B cell (primary cell): ENCODE data around the gene PNPLA4. TPM values are rescaled to one million over a fixed set of nuclear protein-coding genes. Genes with fewer than 3 reads are reported as not detected.

ENCODE experiments used
- ATAC-seq: fragments of 200-7000 bp; cut with Tn5 transposase; one replicate; pipeline ENCODE4 v1.10.0; 2021; ENCODE audit warnings: low read depth, mild to moderate bottlenecking, moderate number of reproducible peaks, moderate library complexity
- CTCF ChIA-PET: fragments of 350-600 bp; sonication (Branson Sonifier 250); formaldehyde crosslinking; loops from one replicate; lab custom pipeline; 2021; ENCODE audit warnings: antibody characterized with exemption, inconsistent platforms; lab: Charles Lee
- POLR2A ChIA-PET: fragments of 350-600 bp; sonication (Branson Sonifier 250); formaldehyde crosslinking; loops from one replicate; lab custom pipeline; 2021; ENCODE audit warnings: antibody characterized with exemption; lab: Charles Lee
- DNase-seq: peaks from one replicate; pipeline ENCODE4 v3.0.0; 2013
- H2AFZ ChIP-seq: 2 replicates; pipeline ENCODE4 v1.6.1; 2012; ENCODE audit warnings: mild to moderate bottlenecking, low read depth, low read length; ENCODE audit not compliant: insufficient read depth, poor library complexity, severe bottlenecking
- H3K27ac ChIP-seq, 2 donors: 1 replicate in 1 of 2; 2 replicates in 1 of 2; pipeline ENCODE4 v1.5.1; 2012 to 2013; ENCODE audit warnings: low read length in 2 of 2, mild to moderate bottlenecking in 2 of 2, moderate library complexity in 1 of 2
- H3K27me3 ChIP-seq, 4 experiments: fragments of 200-600 bp in 1 of 4; sonication (generic) in 1 of 4; replicated peaks in 1 of 4; 1 replicate in 2 of 4; 2 replicates in 2 of 4; pipeline versions ENCODE4 v1.6.1 to v1.7.0; 2013 to 2016; ENCODE audit warnings: low read length in 3 of 4, mild to moderate bottlenecking in 2 of 4, mixed read lengths in 1 of 4, moderate library complexity in 1 of 4; ENCODE audit not compliant: insufficient read depth in 4 of 4, control insufficient read depth in 3 of 4; ENCODE audit errors: control extremely low read depth in 1 of 4
- H3K36me3 ChIP-seq, 2 experiments: replicated peaks in 1 of 2; 1 replicate in 1 of 2; 2 replicates in 1 of 2; pipeline versions ENCODE4 v1.6.1 to v1.7.1; 2013; ENCODE audit warnings: low read length in 1 of 2; ENCODE audit not compliant: insufficient read depth in 2 of 2, control insufficient read depth in 1 of 2; ENCODE audit errors: control extremely low read depth in 1 of 2, extremely low read depth in 1 of 2
- H3K4me1 ChIP-seq, 2 donors: fragments of 200-600 bp in 1 of 2; sonication (generic) in 1 of 2; 1 replicate in 1 of 2; 2 replicates in 1 of 2; pipeline versions ENCODE4 v1.5.1 to v1.6.1; 2013 to 2017; ENCODE audit warnings: low read length in 2 of 2; ENCODE audit not compliant: control insufficient read depth in 2 of 2, insufficient read depth in 2 of 2
- H3K4me2 ChIP-seq: replicated peaks from 2 replicates; pipeline ENCODE3; 2012; ENCODE audit warnings: mild to moderate bottlenecking, low read depth, low read length; ENCODE audit not compliant: poor library complexity, severe bottlenecking
- H3K4me3 ChIP-seq, 5 experiments: fragments of 200-600 bp in 1 of 5; sonication (generic) in 1 of 5; 1 replicate in 3 of 5; 2 replicates in 2 of 5; pipeline versions ENCODE4 v1.5.1 to v1.7.0; 2011 to 2016; ENCODE audit warnings: low read length in 4 of 5, mild to moderate bottlenecking in 4 of 5, low read depth in 2 of 5, control low read depth in 1 of 5, moderate library complexity in 1 of 5; ENCODE audit not compliant: insufficient read depth in 1 of 5; ENCODE audit errors: control extremely low read depth in 1 of 5, extremely low read depth in 1 of 5
- H3K79me2 ChIP-seq: fragments of 200-600 bp; sonication (generic); one replicate; pipeline ENCODE4 v1.6.0; 2016; ENCODE audit warnings: low read length; ENCODE audit not compliant: control insufficient read depth, insufficient read depth
- H3K9ac ChIP-seq: fragments of 200-600 bp; sonication (generic); 2 replicates; pipeline ENCODE4 v1.6.1; 2017; ENCODE audit warnings: mild to moderate bottlenecking, low read length, moderate library complexity
- H3K9me3 ChIP-seq, 3 donors: one replicate each; pipeline versions ENCODE4 v1.6.1 to v1.7.1; 2013; ENCODE audit warnings: low read length in 2 of 3; ENCODE audit not compliant: control insufficient read depth in 2 of 3, insufficient read depth in 1 of 3; ENCODE audit errors: control extremely low read depth in 1 of 3
- H4K20me1 ChIP-seq: 2 replicates; pipeline ENCODE4 v1.6.0; 2012; ENCODE audit warnings: mild to moderate bottlenecking, low read length; ENCODE audit not compliant: insufficient read depth, control insufficient read depth, poor library complexity, severe bottlenecking
- H3K27ac Mint-ChIP-seq: one replicate; pipeline ENCODE4 v1.8.0; 2021; ENCODE audit warnings: mixed read lengths
- H3K27me3 Mint-ChIP-seq: one replicate; pipeline ENCODE4 v1.8.0; 2021; ENCODE audit warnings: mixed read lengths
- H3K4me1 Mint-ChIP-seq: one replicate; pipeline ENCODE4 v1.8.0; 2021; ENCODE audit warnings: mixed read lengths
- H3K4me3 Mint-ChIP-seq: one replicate; pipeline ENCODE4 v1.8.0; 2021; ENCODE audit warnings: mixed read lengths
- H3K9me3 Mint-ChIP-seq: one replicate; pipeline ENCODE4 v1.8.0; 2022; ENCODE audit warnings: mixed read lengths; ENCODE audit not compliant: insufficient read depth
- EZH2 ChIP-seq: IDR thresholded peaks from 2 replicates; pipeline ENCODE4 v1.6.1; 2012; ENCODE audit warnings: borderline replicate concordance, low read depth, mild to moderate bottlenecking, moderate library complexity, low read length; ENCODE audit not compliant: insufficient read depth, poor library complexity, severe bottlenecking
- WGBS: methylation state at CpG from one replicate; pipeline ENCODE4 v1.1.5; 2013; ENCODE audit warnings: missing lambda C conversion rate; ENCODE audit not compliant: insufficient coverage; 5-methylcytosine and 5-hydroxymethylcytosine counted together
- intact Hi-C: fragments of 100-400 bp; cut with micrococcal nuclease; formaldehyde crosslinking; loops from one replicate; pipeline ENCODE4 v1.10.0; 2022
- polyA plus RNA-seq: library from polyadenylated mRNA; depleted of rRNA; stranded (reverse); fragments of >200 nt; gene quantifications from 2 replicates; pipeline ENCODE4 v1.2.3, GENCODE V29; 2012
- total RNA-seq, 2 donors: library from RNA; stranded (reverse); fragments of 120-200 nt in 1 of 2; gene quantifications; 1 replicate in 1 of 2; 2 replicates in 1 of 2; pipeline versions ENCODE4 v1.2.3 to v1.2.4, GENCODE V29; 2013 to 2022
- TF ChIP-seq, protein P1 (sequence below): fragments of 200-600 bp; IDR thresholded peaks from one replicate; pipeline ENCODE4 v1.8.0; 2022; ENCODE audit warnings: antibody characterized with exemption, mild to moderate bottlenecking

Gene PNPLA4
- total and polyA plus RNA-seq, 2 donors (not counting 1 experiment from before 2014, with no cell fraction given): 4.4 to 8.6 TPM

DNA sequence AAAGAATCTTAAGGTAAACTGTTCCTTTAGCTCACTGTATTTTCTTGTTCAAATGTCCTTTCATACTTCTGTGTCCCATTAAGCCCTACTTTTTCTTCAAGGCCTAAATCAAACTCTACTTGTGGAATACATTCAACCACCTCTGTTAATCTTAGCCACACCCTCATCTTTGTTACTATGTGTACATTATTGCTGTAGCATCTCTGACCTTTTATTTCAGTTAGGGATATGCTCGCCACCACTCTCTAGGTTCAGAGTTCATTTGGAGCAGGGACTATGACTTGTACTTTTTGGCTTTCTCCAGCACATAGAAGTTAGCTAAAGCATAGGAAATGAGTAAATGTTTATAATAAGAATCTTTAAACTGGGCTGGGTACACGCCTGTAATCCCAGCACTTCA is 6.8 kb upstream of the PNPLA4 start:
- Mint-ChIP-seq H3K4me1 (no peaks in the 10 kb centered on the region), H3K27ac (no peak overlapping the region), H3K4me3 (no peak overlapping the region), H3K27me3 (no peaks in the 10 kb centered on the region), H3K9me3 (no peaks in the 10 kb centered on the region)
- Histone ChIP-seq H3K9ac (no peak overlapping the region), H3K4me2 (no peak overlapping the region), H2AFZ (no peak overlapping the region), H3K4me1 (no peaks in the 10 kb centered on the region), H3K27ac (no peak overlapping the region), H3K9me3 (no peaks in the 10 kb centered on the region), H4K20me1 (no peaks in the 10 kb centered on the region), H3K36me3 (no peaks in the 10 kb centered on the region), H3K79me2 (no peaks in the 10 kb centered on the region), H3K4me3 (no peak overlapping the region), H3K27me3 (no peaks in the 10 kb centered on the region)
- intact Hi-C loops: no loop called here
- TF ChIP-seq EZH2: no peak
- TF ChIP-seq, protein P1, sequence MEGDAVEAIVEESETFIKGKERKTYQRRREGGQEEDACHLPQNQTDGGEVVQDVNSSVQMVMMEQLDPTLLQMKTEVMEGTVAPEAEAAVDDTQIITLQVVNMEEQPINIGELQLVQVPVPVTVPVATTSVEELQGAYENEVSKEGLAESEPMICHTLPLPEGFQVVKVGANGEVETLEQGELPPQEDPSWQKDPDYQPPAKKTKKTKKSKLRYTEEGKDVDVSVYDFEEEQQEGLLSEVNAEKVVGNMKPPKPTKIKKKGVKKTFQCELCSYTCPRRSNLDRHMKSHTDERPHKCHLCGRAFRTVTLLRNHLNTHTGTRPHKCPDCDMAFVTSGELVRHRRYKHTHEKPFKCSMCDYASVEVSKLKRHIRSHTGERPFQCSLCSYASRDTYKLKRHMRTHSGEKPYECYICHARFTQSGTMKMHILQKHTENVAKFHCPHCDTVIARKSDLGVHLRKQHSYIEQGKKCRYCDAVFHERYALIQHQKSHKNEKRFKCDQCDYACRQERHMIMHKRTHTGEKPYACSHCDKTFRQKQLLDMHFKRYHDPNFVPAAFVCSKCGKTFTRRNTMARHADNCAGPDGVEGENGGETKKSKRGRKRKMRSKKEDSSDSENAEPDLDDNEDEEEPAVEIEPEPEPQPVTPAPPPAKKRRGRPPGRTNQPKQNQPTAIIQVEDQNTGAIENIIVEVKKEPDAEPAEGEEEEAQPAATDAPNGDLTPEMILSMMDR: no peak
- POLR2A ChIA-PET: no interaction called here
- WGBS: no CpG with 5 or more reads among the region's 2 CpGs
- DNase-seq (no peak), ATAC-seq (no peak)
- CTCF ChIA-PET: no interaction called here

DNA sequence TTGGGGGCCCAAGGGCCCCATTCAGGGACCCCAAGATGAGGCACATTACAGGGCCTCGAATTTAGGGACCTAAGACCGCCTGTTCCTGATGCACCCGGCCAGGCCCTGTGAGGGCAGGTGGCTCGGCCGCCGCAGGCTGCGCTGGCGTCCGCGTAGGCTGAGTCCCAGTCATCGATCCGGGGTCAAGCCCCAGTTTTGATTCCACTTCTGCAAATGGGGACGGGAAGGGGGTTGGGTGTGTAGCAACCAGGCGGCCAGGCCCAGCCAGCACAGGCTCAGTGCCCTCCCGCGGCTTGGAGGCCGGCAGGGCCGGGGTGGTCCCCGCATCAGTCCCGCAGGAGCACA is 327 bp downstream of the PNPLA4 start:
- peak overlapping the region; percentile 3 to 81 (median 70) for H3K4me3 ChIP-seq
- H3K27ac ChIP-seq: peak overlapping the region; percentile 90 to 91
- peak overlapping the region; percentile 82 for H3K4me2 ChIP-seq
- POLR2A ChIA-PET: no interaction called here
- H2AFZ ChIP-seq: peak overlapping the region; percentile 86
- H3K36me3 ChIP-seq: no peaks in the 10 kb centered on the region
- H3K79me2 ChIP-seq: peaks cover 4% of the 10 kb centered on the region
- peak overlapping the region; percentile 98 for H3K27ac Mint-ChIP-seq
- H3K9me3 Mint-ChIP-seq: no peaks in the 10 kb centered on the region
- H3K9ac ChIP-seq: peak overlapping the region; percentile 74
- peaks cover 8 to 14% of the 10 kb centered on the region in 2 donors for H3K4me1 ChIP-seq
- intact Hi-C loops: loop anchor here (2.0 to 10.0 kb wide), 4 partner anchors 782 to 1906 kb away; partner anchors contain the start of genes PUDP and STS
- H3K4me3 Mint-ChIP-seq: peak overlapping the region; percentile 96
- no peaks in the 10 kb centered on the region for H3K27me3 Mint-ChIP-seq
- H3K9me3 ChIP-seq: peaks cover 0 to 6% (median 0%) of the 10 kb centered on the region in 3 donors
- DNase-seq (no peak), ATAC-seq (no peak)
- H3K27me3 ChIP-seq: no peaks in the 10 kb centered on the region
- WGBS: 2% methylated on average over 10 of the region's 20 CpGs
- TF ChIP-seq EZH2: no peak
- TF ChIP-seq, protein P1: no peak
- no peaks in the 10 kb centered on the region for H4K20me1 ChIP-seq
- peaks cover 10% of the 10 kb centered on the region for H3K4me1 Mint-ChIP-seq
- CTCF ChIA-PET: no interaction called here
